Measurements from ENCODE around the gene PSMB9. TPM values are rescaled to one million over a fixed set of nuclear protein-coding genes. Genes with fewer than 3 reads are reported as not detected.
"Not testable (repeated sequence)": the region's sequence is repeated elsewhere in the genome, so short reads cannot be mapped to it uniquely, and the experiment has no call there.

PSMB9 gene
- total and polyA plus RNA-seq, 2 of the 4 experiments (the other 2 are of a cell fraction) = 9.0 to 12.8 TPM

- H4K91ac ChIP-seq (ENCODE audit: insufficient read depth, low read depth, low read length); H3K79me1 ChIP-seq (ENCODE audit: low read depth in 1 of 2, low read length in 2 of 2); ATAC-seq (ENCODE audit: low read depth); H3K23ac ChIP-seq (ENCODE audit: low read depth, low read length); H2AK5ac ChIP-seq (ENCODE audit: low read depth, low read length); H4K20me1 ChIP-seq (ENCODE audit: insufficient read depth, low read length); H3K4ac ChIP-seq (ENCODE audit: low read depth, low read length); H2AK9ac ChIP-seq (replicated peaks; ENCODE audit: low read depth, low read length, poor library complexity); POLR2A ChIA-PET (ENCODE audit: unreplicated experiment); H3K27ac ChIP-seq (ENCODE audit: insufficient read depth, low read length); dilution Hi-C loops (cut with HindIII; ENCODE audit: low sequenced_read_pairs, unreplicated experiment); H3K9me3 ChIP-seq (ENCODE audit: control insufficient read depth, insufficient read depth, low read length); BruUV-seq (replicated peaks); H3K18ac ChIP-seq (ENCODE audit: low read depth, low read length); H3K9me1 ChIP-seq (ENCODE audit: insufficient read depth, low read length); H2BK120ac ChIP-seq (ENCODE audit: low read depth, low read length); H3K36me3 ChIP-seq (ENCODE audit: control insufficient read depth, insufficient read depth, low read length); H2BK15ac ChIP-seq (ENCODE audit: low read depth, low read length); in situ Hi-C loops (cut with MboI; ENCODE audit: low sequenced_read_pairs); H3K9ac ChIP-seq (ENCODE audit: low read depth, low read length); CTCF ChIA-PET; H2BK5ac ChIP-seq (ENCODE audit: low read depth, low read length, poor library complexity, severe bottlenecking); H3K27me3 ChIP-seq (ENCODE audit: control insufficient read depth, insufficient read depth, low read length); H4K5ac ChIP-seq (ENCODE audit: low read depth, low read length); H3K14ac ChIP-seq (replicated peaks; ENCODE audit: low read depth, low read length); H3K56ac ChIP-seq (ENCODE audit: extremely low read depth, insufficient read depth, low read length); H3K4me2 ChIP-seq (ENCODE audit: low read depth, low read length); intact Hi-C loops (cut with micrococcal nuclease); H3K4me1 ChIP-seq (ENCODE audit: control insufficient read depth, insufficient read depth, low read length); H2AFZ ChIP-seq (replicated peaks; ENCODE audit: low read length, poor library complexity); H3K4me3 ChIP-seq (ENCODE audit: insufficient read depth, low read depth, low read length); H4K8ac ChIP-seq (ENCODE audit: low read depth in 2 of 2, low read length in 2 of 2); DNase-seq; H2BK20ac ChIP-seq (ENCODE audit: low read depth, low read length): not testable (repeated sequence)
These were observed 48.6 kb upstream of the PSMB9 start for GRCh38 chr6:32805404-32805803.

Measured in IMR-90 (cell line).